ENCODE results near the gene MMAB. TPM values are rescaled to one million over a fixed set of nuclear protein-coding genes. Genes with fewer than 3 reads are reported as not detected.

Gene MMAB
- total RNA-seq, 1 experiment from 2014 or later: 24.3 TPM

GRCh38 chr12:109592905-109593272 is 19.6 kb upstream of the MMAB start:
- Mint-ChIP-seq H3K4me1 (peaks cover 4 to 10% of the 10 kb centered on the region in 2 experiments), H3K27ac (no peak overlapping the region), H3K36me3 (ENCODE audit: insufficient read depth in 1 of 3, low read depth in 3 of 3) (peaks cover 3 to 23% (median 23%) of the 10 kb centered on the region in 3 experiments; a peak in 4 of 7 replicates), H3K9me3 (no peaks in the 10 kb centered on the region; a peak in 1 of 5 replicates), H3K27me3 (ENCODE audit: low read depth) (no peaks in the 10 kb centered on the region), H3K4me3 (no peak overlapping the region)
- H2BK120ac ChIP-seq (ENCODE audit: low read depth, low read length, poor library complexity, severe bottlenecking): no peak overlapping the region
- H3K4ac ChIP-seq (ENCODE audit: low read depth, low read length): no peak overlapping the region
- H3T11ph ChIP-seq (ENCODE audit: low read length): no peak overlapping the region
- no peak overlapping the region for H3K56ac ChIP-seq (ENCODE audit: insufficient read length, low read depth, low read length)
- H3K4me2 ChIP-seq (ENCODE audit: insufficient read depth, insufficient read length, low read length): no peak overlapping the region
- no peak overlapping the region for H3K18ac ChIP-seq (ENCODE audit: insufficient read length, low read depth, low read length)
- no peak overlapping the region for H2BK12ac ChIP-seq (ENCODE audit: insufficient read length, low read depth, low read length)
- no peak overlapping the region for H2AK5ac ChIP-seq (ENCODE audit: insufficient read length, low read length)
- H2BK5ac ChIP-seq (ENCODE audit: insufficient read length, low read length): no peak overlapping the region
- no peak overlapping the region for H3K27ac ChIP-seq (ENCODE audit: insufficient read length, low read depth, low read length)
- H3K23ac ChIP-seq (ENCODE audit: insufficient read length, low read depth, low read length): no peak overlapping the region
- H3K79me2 ChIP-seq (ENCODE audit: insufficient read depth, low read length): no peaks in the 10 kb centered on the region
- H2AFZ ChIP-seq (ENCODE audit: low read length): no peak overlapping the region
- H3K4me1 ChIP-seq (ENCODE audit: insufficient read depth, low read length): no peaks in the 10 kb centered on the region
- H3K14ac ChIP-seq (ENCODE audit: insufficient read depth, low read length): no peak overlapping the region
- H3K79me1 ChIP-seq (ENCODE audit: insufficient read depth, low read depth, low read length, poor library complexity, severe bottlenecking): no peaks in the 10 kb centered on the region
- no CpG with 5 or more reads among the region's 9 CpGs for WGBS (ENCODE audit: extremely low coverage, insufficient read length, low lambda C conversion rate)
- H4K8ac ChIP-seq (replicated peaks; ENCODE audit: insufficient read length, low read depth, low read length): no peak overlapping the region
- no peak overlapping the region for H2BK20ac ChIP-seq (ENCODE audit: low read depth, low read length, poor library complexity, severe bottlenecking)
- no peak overlapping the region for H2BK15ac ChIP-seq (ENCODE audit: low read depth, low read length)
- H4K5ac ChIP-seq (ENCODE audit: insufficient read length, low read depth, low read length): no peak overlapping the region
- no peak overlapping the region for H3K9ac ChIP-seq (ENCODE audit: extremely low read depth, insufficient read length, low read length)
- no peaks in the 10 kb centered on the region for H3K23me2 ChIP-seq (ENCODE audit: insufficient read length, low read depth, low read length, poor library complexity, severe bottlenecking)
- no peak for TF ChIP-seq CTCF (conservative IDR thresholded peaks at IDR 0.05)
- DNase-seq: no peak
- H3K9me3 ChIP-seq (ENCODE audit: control insufficient read depth, low read depth, low read length): no peaks in the 10 kb centered on the region
- no peaks in the 10 kb centered on the region for H4K20me1 ChIP-seq (ENCODE audit: control insufficient read depth, insufficient read depth, insufficient read length)
- H4K91ac ChIP-seq (ENCODE audit: insufficient read length, low read depth, low read length): no peak overlapping the region
- H3K27me3 ChIP-seq (ENCODE audit: insufficient read depth, low read length): no peaks in the 10 kb centered on the region
